H9 (cell line): ENCODE measurements around the gene TIMM23. TPM values are rescaled to one million over a fixed set of nuclear protein-coding genes. Genes with fewer than 3 reads are reported as not detected.

Experiments used
- DNase-seq: peaks from one replicate; pipeline ENCODE4 v3.0.0-alpha.2; 2017
- H2AFZ ChIP-seq: one replicate; pipeline ENCODE4 v1.6.1; 2013; ENCODE audit warnings: mild to moderate bottlenecking, low read length, control low read depth, moderate library complexity
- H2AK5ac ChIP-seq: 2 replicates; pipeline ENCODE4 v1.6.1; 2013; ENCODE audit warnings: low read length, control low read depth, mixed read lengths; ENCODE audit not compliant: insufficient read length
- H2BK120ac ChIP-seq: one replicate; pipeline ENCODE4 v1.6.1; 2013; ENCODE audit warnings: low read depth, mild to moderate bottlenecking, low read length, control low read depth, inconsistent platforms; ENCODE audit not compliant: poor library complexity, severe bottlenecking
- H2BK12ac ChIP-seq: 2 replicates; pipeline ENCODE4 v1.6.1; 2013; ENCODE audit warnings: low read length, control low read depth, mixed read lengths, low read depth; ENCODE audit not compliant: insufficient read length
- H2BK15ac ChIP-seq: 2 replicates; pipeline ENCODE4 v1.6.1; 2013; ENCODE audit warnings: low read depth, low read length, control low read depth
- H2BK20ac ChIP-seq: one replicate; pipeline ENCODE4 v1.6.1; 2013; ENCODE audit warnings: low read depth, mild to moderate bottlenecking, low read length, control low read depth, inconsistent platforms; ENCODE audit not compliant: poor library complexity, severe bottlenecking
- H2BK5ac ChIP-seq: 2 replicates; pipeline ENCODE4 v1.6.1; 2013; ENCODE audit warnings: low read length, control low read depth, mixed read lengths; ENCODE audit not compliant: insufficient read length
- H3K14ac ChIP-seq: 2 replicates; pipeline ENCODE4 v1.6.1; 2013; ENCODE audit warnings: low read length, control low read depth; ENCODE audit not compliant: insufficient read depth
- H3K18ac ChIP-seq: 2 replicates; pipeline ENCODE4 v1.6.1; 2013; ENCODE audit warnings: low read depth, mild to moderate bottlenecking, mixed read lengths, low read length, control low read depth; ENCODE audit not compliant: insufficient read length
- H3K23ac ChIP-seq: 2 replicates; pipeline ENCODE4 v1.6.1; 2013; ENCODE audit warnings: low read length, control low read depth, mixed read lengths, low read depth; ENCODE audit not compliant: insufficient read length
- H3K23me2 ChIP-seq: 2 replicates; pipeline ENCODE4 v1.6.1; 2013; ENCODE audit warnings: low read depth, mild to moderate bottlenecking, mixed read lengths, low read length, control low read depth; ENCODE audit not compliant: insufficient read length, poor library complexity, severe bottlenecking
- H3K27ac ChIP-seq: 2 replicates; pipeline ENCODE4 v1.5.1; 2013; ENCODE audit warnings: low read length, control low read depth, mixed read lengths, low read depth; ENCODE audit not compliant: insufficient read length
- H3K27me3 ChIP-seq: 2 replicates; pipeline ENCODE4 v1.6.1; 2013; ENCODE audit warnings: low read length, control low read depth, inconsistent platforms; ENCODE audit not compliant: insufficient read depth
- H3K4ac ChIP-seq: 2 replicates; pipeline ENCODE4 v1.6.1; 2013; ENCODE audit warnings: low read depth, mild to moderate bottlenecking, control low read depth, inconsistent platforms, low read length, moderate library complexity
- H3K4me1 ChIP-seq: 2 replicates; pipeline ENCODE4 v1.6.1; 2013; ENCODE audit warnings: low read length, control low read depth, inconsistent platforms; ENCODE audit not compliant: insufficient read depth
- H3K4me2 ChIP-seq: 2 replicates; pipeline ENCODE4 v1.6.1; 2013; ENCODE audit warnings: low read length, control low read depth, mixed read lengths; ENCODE audit not compliant: insufficient read length, insufficient read depth
- H3K56ac ChIP-seq: 2 replicates; pipeline ENCODE4 v1.6.1; 2013; ENCODE audit warnings: low read depth, mild to moderate bottlenecking, mixed read lengths, low read length, control low read depth; ENCODE audit not compliant: insufficient read length
- H3K79me1 ChIP-seq: 2 replicates; pipeline ENCODE4 v1.6.1; 2013; ENCODE audit warnings: low read depth, mild to moderate bottlenecking, moderate library complexity, low read length, control low read depth, inconsistent platforms; ENCODE audit not compliant: insufficient read depth, poor library complexity, severe bottlenecking
- H3K79me2 ChIP-seq: 2 replicates; pipeline ENCODE4 v1.6.1; 2013; ENCODE audit warnings: low read length, control low read depth, inconsistent platforms; ENCODE audit not compliant: insufficient read depth
- H3K9ac ChIP-seq: 2 replicates; pipeline ENCODE4 v1.6.1; 2013; ENCODE audit warnings: low read length, control low read depth, mixed read lengths; ENCODE audit not compliant: insufficient read length; ENCODE audit errors: extremely low read depth
- H3K9me3 ChIP-seq: one replicate; pipeline ENCODE4 v1.6.1; 2013; ENCODE audit warnings: low read depth, low read length, inconsistent platforms; ENCODE audit not compliant: control insufficient read depth
- H3T11ph ChIP-seq: one replicate; pipeline ENCODE4 v1.6.1; 2013; ENCODE audit warnings: mild to moderate bottlenecking, low read length, control low read depth, inconsistent platforms
- H4K20me1 ChIP-seq: one replicate; pipeline ENCODE4 v1.6.1; 2013; ENCODE audit not compliant: control insufficient read depth, insufficient read length, insufficient read depth
- H4K5ac ChIP-seq: 2 replicates; pipeline ENCODE4 v1.6.1; 2013; ENCODE audit warnings: low read depth, mild to moderate bottlenecking, mixed read lengths, low read length, control low read depth; ENCODE audit not compliant: insufficient read length
- H4K8ac ChIP-seq: replicated peaks from 2 replicates; pipeline ENCODE4 v1.6.1; 2013; ENCODE audit warnings: low read length, control low read depth, mixed read lengths, low read depth; ENCODE audit not compliant: insufficient read length
- H4K91ac ChIP-seq: 2 replicates; pipeline ENCODE4 v1.6.1; 2013; ENCODE audit warnings: low read depth, mild to moderate bottlenecking, moderate library complexity, mixed read lengths, low read length, control low read depth; ENCODE audit not compliant: insufficient read length
- H3K27ac Mint-ChIP-seq, 3 experiments: 2 replicates in 2 of 3; 3 replicates in 1 of 3; pipeline ENCODE4 v1.8.0; 2020 to 2021; ENCODE audit warnings: mixed read lengths in 3 of 3, mild to moderate bottlenecking in 1 of 3, moderate library complexity in 1 of 3
- H3K27me3 Mint-ChIP-seq: 2 replicates; pipeline ENCODE4 v1.8.0; 2021; ENCODE audit warnings: low read depth, mild to moderate bottlenecking, moderate library complexity, mixed read lengths
- H3K36me3 Mint-ChIP-seq, 3 experiments: 2 replicates in 2 of 3; 3 replicates in 1 of 3; pipeline ENCODE4 v1.8.0; 2020 to 2021; ENCODE audit warnings: low read depth in 3 of 3, mixed read lengths in 3 of 3; ENCODE audit not compliant: insufficient read depth in 1 of 3
- H3K4me1 Mint-ChIP-seq, 2 experiments: 2 replicates each; pipeline ENCODE4 v1.8.0; 2020; ENCODE audit warnings: mixed read lengths in 2 of 2
- H3K4me3 Mint-ChIP-seq, 2 experiments: 2 replicates in 1 of 2; 3 replicates in 1 of 2; pipeline ENCODE4 v1.8.0; 2020 to 2021; ENCODE audit warnings: mild to moderate bottlenecking in 2 of 2, mixed read lengths in 2 of 2, moderate library complexity in 1 of 2
- H3K9me3 Mint-ChIP-seq, 2 experiments: 2 replicates in 1 of 2; 3 replicates in 1 of 2; pipeline ENCODE4 v1.8.0; 2020; ENCODE audit warnings: mild to moderate bottlenecking in 2 of 2, mixed read lengths in 2 of 2, moderate library complexity in 1 of 2
- WGBS: extraction: QIAGEN DNeasy Blood & Tissue Kit; methylation state at CpG from one replicate; pipeline ENCODE4 v1.1.7; 2013; ENCODE audit warnings: missing lambda C conversion rate, low lambda C conversion rate, mixed read lengths; ENCODE audit not compliant: insufficient read length; ENCODE audit errors: extremely low coverage; 5-methylcytosine and 5-hydroxymethylcytosine counted together
- total RNA-seq: library from RNA; stranded (reverse); gene quantifications from 2 replicates; pipeline ENCODE4 v1.2.1, GENCODE V29; 2021
- TF ChIP-seq, protein P1 (sequence below): fragments of 200-600 bp; sonication (generic); conservative IDR thresholded peaks from 3 replicates; pipeline ENCODE4 v1.8.0; 2021; ENCODE audit warnings: antibody characterized with exemption, mild to moderate bottlenecking

TIMM23 gene
- total RNA-seq, 1 experiment from 2014 or later = 105 TPM

- Histone ChIP-seq H3K4me2 (no peak overlapping the region), H2BK20ac (no peak overlapping the region), H3K9ac (no peak overlapping the region), H3K79me1 (peaks cover 3% of the 10 kb centered on the region), H2AFZ (no peak overlapping the region), H4K20me1 (no peaks in the 10 kb centered on the region), H3K4ac (no peak overlapping the region), H2BK12ac (no peak overlapping the region), H4K91ac (no peak overlapping the region), H3T11ph (no peak overlapping the region), H4K8ac (no peak overlapping the region), H3K4me1 (no peaks in the 10 kb centered on the region; the same call in 1 of the 2 replicates), H4K5ac (no peak overlapping the region), H3K18ac (no peak overlapping the region), H3K27me3 (no peaks in the 10 kb centered on the region), H3K14ac (no peak overlapping the region), H2BK120ac (no peak overlapping the region), H2BK15ac (no peak overlapping the region), H3K79me2 (peaks cover 6% of the 10 kb centered on the region; the same call in 1 of the 2 replicates), H2BK5ac (no peak overlapping the region), H3K23ac (no peak overlapping the region), H3K27ac (no peak overlapping the region), H3K56ac (no peak overlapping the region), H3K9me3 (no peaks in the 10 kb centered on the region), H2AK5ac (no peak overlapping the region), H3K23me2 (no peaks in the 10 kb centered on the region)
- Mint-ChIP-seq H3K27me3 (no peaks in the 10 kb centered on the region), H3K4me1 (peaks cover 20 to 30% of the 10 kb centered on the region in 2 experiments), H3K4me3 (no peak overlapping the region), H3K27ac (no peak overlapping the region), H3K9me3 (no peaks in the 10 kb centered on the region), H3K36me3 (peaks cover 0 to 6% (median 0%) of the 10 kb centered on the region in 3 experiments; a peak in 3 of 7 replicates)
- WGBS = no CpG with 5 or more reads among the region's 3 CpGs
- no peak for DNase-seq
- TF ChIP-seq, protein P1, sequence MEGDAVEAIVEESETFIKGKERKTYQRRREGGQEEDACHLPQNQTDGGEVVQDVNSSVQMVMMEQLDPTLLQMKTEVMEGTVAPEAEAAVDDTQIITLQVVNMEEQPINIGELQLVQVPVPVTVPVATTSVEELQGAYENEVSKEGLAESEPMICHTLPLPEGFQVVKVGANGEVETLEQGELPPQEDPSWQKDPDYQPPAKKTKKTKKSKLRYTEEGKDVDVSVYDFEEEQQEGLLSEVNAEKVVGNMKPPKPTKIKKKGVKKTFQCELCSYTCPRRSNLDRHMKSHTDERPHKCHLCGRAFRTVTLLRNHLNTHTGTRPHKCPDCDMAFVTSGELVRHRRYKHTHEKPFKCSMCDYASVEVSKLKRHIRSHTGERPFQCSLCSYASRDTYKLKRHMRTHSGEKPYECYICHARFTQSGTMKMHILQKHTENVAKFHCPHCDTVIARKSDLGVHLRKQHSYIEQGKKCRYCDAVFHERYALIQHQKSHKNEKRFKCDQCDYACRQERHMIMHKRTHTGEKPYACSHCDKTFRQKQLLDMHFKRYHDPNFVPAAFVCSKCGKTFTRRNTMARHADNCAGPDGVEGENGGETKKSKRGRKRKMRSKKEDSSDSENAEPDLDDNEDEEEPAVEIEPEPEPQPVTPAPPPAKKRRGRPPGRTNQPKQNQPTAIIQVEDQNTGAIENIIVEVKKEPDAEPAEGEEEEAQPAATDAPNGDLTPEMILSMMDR = no peak
These were observed 48.0 kb downstream of the TIMM23 start for GRCh38 chr10:46020344-46020657.
